Astrocyte of the spinal cord (primary cell): ENCODE results near the gene NTRK2.

Experiments
- DNase-seq: peaks from one replicate; pipeline ENCODE4 v3.0.0; 2011; ENCODE audit warnings: low read depth, low spot score
- H3K4me3 ChIP-seq: 2 replicates; pipeline ENCODE4 v1.5.1; 2011; ENCODE audit warnings: low read depth, mild to moderate bottlenecking, low read length, moderate library complexity
- in situ Hi-C: cut with HindIII; loops from 2 replicates; pipeline ENCODE4 v1.10.0; 2017; ENCODE audit warnings: low sequenced_read_pairs
- TF ChIP-seq, protein P1 (sequence below): IDR thresholded peaks from 2 replicates; pipeline ENCODE4 v1.5.1; 2012; ENCODE audit warnings: low read depth, mild to moderate bottlenecking, low read length, inconsistent platforms

The NTRK2 gene

GRCh38 chr9:84966876-84967830, 297.6 kb downstream of the NTRK2 start:
- in situ Hi-C loops, result no loop called here
- DNase-seq, result no peak
- TF ChIP-seq, protein P1, sequence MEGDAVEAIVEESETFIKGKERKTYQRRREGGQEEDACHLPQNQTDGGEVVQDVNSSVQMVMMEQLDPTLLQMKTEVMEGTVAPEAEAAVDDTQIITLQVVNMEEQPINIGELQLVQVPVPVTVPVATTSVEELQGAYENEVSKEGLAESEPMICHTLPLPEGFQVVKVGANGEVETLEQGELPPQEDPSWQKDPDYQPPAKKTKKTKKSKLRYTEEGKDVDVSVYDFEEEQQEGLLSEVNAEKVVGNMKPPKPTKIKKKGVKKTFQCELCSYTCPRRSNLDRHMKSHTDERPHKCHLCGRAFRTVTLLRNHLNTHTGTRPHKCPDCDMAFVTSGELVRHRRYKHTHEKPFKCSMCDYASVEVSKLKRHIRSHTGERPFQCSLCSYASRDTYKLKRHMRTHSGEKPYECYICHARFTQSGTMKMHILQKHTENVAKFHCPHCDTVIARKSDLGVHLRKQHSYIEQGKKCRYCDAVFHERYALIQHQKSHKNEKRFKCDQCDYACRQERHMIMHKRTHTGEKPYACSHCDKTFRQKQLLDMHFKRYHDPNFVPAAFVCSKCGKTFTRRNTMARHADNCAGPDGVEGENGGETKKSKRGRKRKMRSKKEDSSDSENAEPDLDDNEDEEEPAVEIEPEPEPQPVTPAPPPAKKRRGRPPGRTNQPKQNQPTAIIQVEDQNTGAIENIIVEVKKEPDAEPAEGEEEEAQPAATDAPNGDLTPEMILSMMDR, result peak; percentile 9
- H3K4me3 ChIP-seq, result no peak overlapping the region

- in situ Hi-C loops, result no loop called here
- H3K4me3 ChIP-seq, result no peak overlapping the region
- TF ChIP-seq, protein P1, result no peak
- peak; percentile 25 for DNase-seq
Observed at GRCh38 chr9:84969084-84969483, 299.6 kb downstream of the NTRK2 start.

DNA sequence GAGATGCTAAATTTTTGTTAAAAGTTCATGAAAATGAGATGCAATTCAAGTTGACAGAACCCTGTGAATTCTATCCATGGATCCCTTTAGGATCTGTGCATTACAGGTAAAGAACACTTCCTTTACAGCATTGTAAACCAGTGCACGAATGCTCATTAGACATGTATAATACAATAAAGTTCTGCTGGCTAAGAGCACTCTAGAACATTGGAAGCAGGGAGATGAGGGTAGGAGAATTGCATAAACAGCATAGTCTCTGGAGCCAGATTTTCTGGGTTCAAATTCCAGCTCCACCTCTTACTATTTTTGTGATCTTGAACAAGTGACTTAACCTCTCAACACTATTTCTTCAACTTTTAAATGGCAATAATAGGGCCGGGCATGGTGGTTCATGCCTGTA, 300.2 kb downstream of the NTRK2 start:
- no peak for DNase-seq
- in situ Hi-C loops, result no loop called here
- H3K4me3 ChIP-seq, result no peak overlapping the region
- TF ChIP-seq, protein P1, result no peak

DNA sequence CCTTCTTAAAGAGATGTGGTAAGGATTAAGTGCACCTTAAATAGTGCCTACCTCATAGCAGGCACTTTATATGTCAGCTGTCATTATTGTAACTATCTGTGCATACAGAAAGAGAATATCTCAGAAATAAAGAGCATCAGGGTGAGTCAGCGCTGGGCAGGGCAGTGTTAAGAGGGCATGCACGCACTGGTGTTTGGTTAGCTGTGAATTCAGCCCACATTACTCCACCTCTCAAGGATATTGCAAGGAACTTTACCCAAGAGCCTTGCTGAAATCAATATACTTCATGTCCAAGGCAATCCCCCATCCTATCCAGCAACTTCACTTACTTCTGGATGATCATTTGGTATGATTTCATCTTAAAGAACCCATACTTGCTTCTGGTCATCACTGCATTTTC, 300.9 kb downstream of the NTRK2 start:
- in situ Hi-C loops, result no loop called here
- peak; percentile 32 for DNase-seq
- TF ChIP-seq, protein P1, result no peak
- H3K4me3 ChIP-seq, result no peak overlapping the region

DNA sequence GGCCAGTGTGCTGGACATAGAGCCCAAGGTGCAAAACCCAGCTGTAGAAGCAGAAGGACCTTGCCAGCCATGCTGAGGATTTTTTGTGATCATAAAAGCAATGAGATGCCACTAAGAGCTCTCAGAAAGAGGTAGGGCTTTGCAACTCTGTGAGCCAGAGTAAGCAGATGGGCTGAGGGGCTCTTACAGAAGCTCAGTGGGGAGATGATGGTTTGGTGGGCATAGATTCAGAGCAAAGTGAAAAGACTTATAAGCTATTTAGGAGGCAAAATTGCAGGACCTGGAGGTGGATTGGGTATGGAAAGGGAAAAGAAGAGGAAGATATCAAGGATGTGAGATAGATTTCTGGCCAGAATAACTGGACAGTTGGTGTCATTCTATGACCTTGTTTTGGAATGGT, 302.0 kb downstream of the NTRK2 start:
- H3K4me3 ChIP-seq, result no peak overlapping the region
- in situ Hi-C loops, result no loop called here
- TF ChIP-seq, protein P1, result no peak
- DNase-seq, result no peak

DNA sequence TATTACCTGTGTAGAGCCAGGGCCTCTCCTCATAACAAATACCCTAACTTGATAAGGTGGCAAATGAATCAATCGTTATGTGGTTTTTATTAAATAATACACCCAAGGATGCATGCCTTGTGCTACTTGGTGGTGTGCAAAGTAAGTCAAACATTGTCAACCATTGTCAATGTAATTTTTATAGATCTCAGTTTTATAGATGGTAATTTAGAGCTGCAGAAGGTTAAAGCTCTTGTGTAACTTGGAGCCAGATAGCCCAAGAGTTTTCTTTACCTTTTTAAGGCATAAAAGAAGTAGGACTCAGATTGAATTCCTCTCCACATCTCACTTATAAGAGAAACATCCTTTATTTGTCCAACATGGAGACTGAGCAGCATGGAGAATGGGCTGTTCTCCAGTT, 304.7 kb downstream of the NTRK2 start:
- no peak for DNase-seq
- in situ Hi-C loops, result no loop called here
- TF ChIP-seq, protein P1, result no peak
- no peak overlapping the region for H3K4me3 ChIP-seq
